A549 (cell line): ENCODE data around the gene CNTN2. TPM values are rescaled to one million over a fixed set of nuclear protein-coding genes. Genes with fewer than 3 reads are reported as not detected.

ENCODE experiments used
- ATAC-seq, 2 experiments: fragments of 200-7000 bp in 1 of 2; fragments of >200 bp in 1 of 2; cut with Nextera tagmentation in 1 of 2; cut with Tn5 transposase in 1 of 2; 3 replicates each; pipeline versions ENCODE4 v1.8.0 to v1.9.1; 2018 to 2020; ENCODE audit warnings: mild to moderate bottlenecking in 1 of 2, moderate library complexity in 1 of 2
- CTCF ChIA-PET: fragments of 300-600 bp; sonication (Branson Sonifier 250); formaldehyde crosslinking; extraction: SDS; loops from one replicate; lab custom pipeline; 2021; ENCODE audit warnings: antibody characterized with exemption, inconsistent platforms; lab: Yijun Ruan, JAX
- POLR2A ChIA-PET: fragments of 350-600 bp; formaldehyde crosslinking; extraction: SDS; loops from one replicate; lab custom pipeline; 2021; ENCODE audit warnings: antibody characterized with exemption, inconsistent platforms; lab: Yijun Ruan, JAX
- DNase-seq, 2 experiments: peaks; one replicate each; pipeline versions ENCODE4 v3.0.0 to v3.0.0-alpha.2; 2011 to 2016; ENCODE audit warnings: low read depth in 1 of 2, low spot score in 1 of 2
- FAIRE-seq: peaks from 2 replicates; lab custom pipeline; 2011; peaks lifted over from hg19 to GRCh38; lab: Jason Lieb, UNC
- H3K27ac ChIP-seq, 2 experiments: fragments of >200 bp; sonication (Bioruptor Twin); formaldehyde crosslinking; 3 replicates each; pipeline ENCODE4 v1.5.1; 2016 to 2017
- H3K4me1 ChIP-seq: fragments of >200 bp; sonication (Bioruptor Twin); formaldehyde crosslinking; 3 replicates; pipeline ENCODE4 v1.6.1; 2016
- H3K4me2 ChIP-seq: fragments of >200 bp; sonication (Bioruptor Twin); formaldehyde crosslinking; 3 replicates; pipeline ENCODE4 v1.6.1; 2016
- H3K4me3 ChIP-seq: fragments of >200 bp; sonication (Bioruptor Twin); formaldehyde crosslinking; 3 replicates; pipeline ENCODE4 v1.5.1; 2016
- H3K9me3 ChIP-seq: fragments of >200 bp; sonication (Bioruptor Twin); formaldehyde crosslinking; 3 replicates; pipeline ENCODE4 v1.6.1; 2016
- ATOH8 ChIP-seq: fragments of 250-450 bp; sonication (Bioruptor Pico); IDR thresholded peaks from 2 replicates; pipeline ENCODE4 v1.5.0; 2020; ENCODE audit warnings: low read depth, mild to moderate bottlenecking, moderate library complexity
- CBX2 ChIP-seq: fragments of 200-600 bp; sonication (generic); IDR thresholded peaks from 2 replicates; pipeline ENCODE4 v1.6.1; 2016; ENCODE audit warnings: low read depth, mild to moderate bottlenecking, borderline replicate concordance
- CHD4 ChIP-seq: fragments of 200-600 bp; sonication (generic); IDR thresholded peaks from 2 replicates; pipeline ENCODE4 v1.6.1; 2016; ENCODE audit warnings: antibody characterized with exemption, mild to moderate bottlenecking, borderline replicate concordance
- EHF ChIP-seq: fragments of 250-450 bp; sonication (Bioruptor Pico); IDR thresholded peaks from 2 replicates; pipeline ENCODE4 v1.5.0; 2020; ENCODE audit warnings: mild to moderate bottlenecking
- EHMT2 ChIP-seq: fragments of 200-600 bp; sonication (generic); IDR thresholded peaks from 2 replicates; pipeline ENCODE4 v1.6.1; 2016; ENCODE audit warnings: antibody characterized with exemption, low read depth, mild to moderate bottlenecking, moderate library complexity
- ESRRA ChIP-seq: fragments of 150-350 bp; IDR thresholded peaks from 2 replicates; pipeline ENCODE4 v1.6.1; 2014; ENCODE audit warnings: mild to moderate bottlenecking, low read length, borderline replicate concordance
- FOSB ChIP-seq: fragments of 250-450 bp; sonication (Bioruptor Pico); IDR thresholded peaks from 2 replicates; pipeline ENCODE4 v1.5.0; 2020; ENCODE audit warnings: mild to moderate bottlenecking, moderate library complexity
- FOXS1 ChIP-seq: fragments of 250-450 bp; sonication (Bioruptor Pico); IDR thresholded peaks from 2 replicates; pipeline ENCODE4 v1.5.0; 2020; ENCODE audit warnings: mild to moderate bottlenecking, moderate library complexity
- HDAC2 ChIP-seq: fragments of 200-600 bp; sonication (generic); IDR thresholded peaks from 2 replicates; pipeline ENCODE4 v1.6.1; 2016
- HOXB5 ChIP-seq: fragments of 250-450 bp; sonication (Bioruptor Pico); IDR thresholded peaks from 2 replicates; pipeline ENCODE4 v1.5.0; 2020; ENCODE audit warnings: mild to moderate bottlenecking, moderate library complexity
- KDM5A ChIP-seq: fragments of 200-600 bp; sonication (generic); IDR thresholded peaks from 2 replicates; pipeline ENCODE4 v1.6.1; 2016; ENCODE audit warnings: antibody characterized with exemption, mild to moderate bottlenecking
- NFE2L2 ChIP-seq: fragments of 150-350 bp; conservative IDR thresholded peaks from 2 replicates; pipeline ENCODE4 v1.6.1; 2014; ENCODE audit warnings: low read length
- NPAS2 ChIP-seq: fragments of 250-450 bp; sonication (Bioruptor Pico); IDR thresholded peaks from 2 replicates; pipeline ENCODE4 v1.8.0; 2022; ENCODE audit warnings: mild to moderate bottlenecking, moderate library complexity, borderline replicate concordance
- NR3C1 ChIP-seq: fragments of >200 bp; sonication (Bioruptor Twin); formaldehyde crosslinking; IDR thresholded peaks from 3 replicates; pipeline ENCODE4 v1.6.1; 2017
- PHF8 ChIP-seq: fragments of 200-600 bp; sonication (generic); IDR thresholded peaks from 2 replicates; pipeline ENCODE4 v1.6.1; 2016; ENCODE audit warnings: low read depth, mild to moderate bottlenecking, antibody characterized with exemption, moderate library complexity, borderline replicate concordance
- RAD21 ChIP-seq, 2 experiments: fragments of >200 bp in 1 of 2; sonication (Bioruptor Twin) in 1 of 2; formaldehyde crosslinking in 1 of 2; IDR thresholded peaks in 1 of 2; conservative IDR thresholded peaks in 1 of 2; 2 replicates in 1 of 2; 3 replicates in 1 of 2; pipeline ENCODE4 v1.6.1; 2012 to 2018; ENCODE audit warnings: inconsistent platforms in 1 of 2
- RARB ChIP-seq: fragments of 250-450 bp; sonication (Bioruptor Pico); IDR thresholded peaks from 2 replicates; pipeline ENCODE4 v1.8.0; 2021; ENCODE audit warnings: mild to moderate bottlenecking, moderate library complexity
- RFX5 ChIP-seq: fragments of 450-650 bp; IDR thresholded peaks from 2 replicates; pipeline ENCODE4 v1.7.1; 2014; ENCODE audit warnings: antibody characterized with exemption, mild to moderate bottlenecking, moderate library complexity
- TFCP2L1 ChIP-seq: fragments of 250-450 bp; sonication (Bioruptor Pico); IDR thresholded peaks from 2 replicates; pipeline ENCODE4 v1.5.0; 2021; ENCODE audit warnings: mild to moderate bottlenecking
- USF2 ChIP-seq: fragments of 450-650 bp; IDR thresholded peaks from 2 replicates; pipeline ENCODE4 v1.6.1; 2014; ENCODE audit warnings: antibody characterized with exemption
- ZC3H11A ChIP-seq: fragments of 450-650 bp; IDR thresholded peaks from 2 replicates; pipeline ENCODE4 v1.6.1; 2014; ENCODE audit warnings: antibody characterized with exemption, mild to moderate bottlenecking
- ZSCAN20 ChIP-seq: fragments of 250-450 bp; sonication (Bioruptor Pico); IDR thresholded peaks from 2 replicates; pipeline ENCODE4 v1.8.0; 2022; ENCODE audit warnings: mild to moderate bottlenecking, moderate library complexity
- WGBS: methylation state at CpG from one replicate; pipeline ENCODE4 v1.1.6; 2017; ENCODE audit errors: missing lambda C conversion rate; 5-methylcytosine and 5-hydroxymethylcytosine counted together
- polyA plus RNA-seq, 4 experiments: library from polyadenylated mRNA; depleted of rRNA in 3 of 4; stranded (reverse); fragments of >200 nt; fragmentation: RNase III in 1 of 4; extraction: RNeasy Plus Mini Kit Qiagen cat#74134 plus additional on column Dnase treatment in 1 of 4; gene quantifications; 2 replicates in 3 of 4; 3 replicates in 1 of 4; pipeline ENCODE4 v1.2.3, GENCODE V29; 2011 to 2017

Gene CNTN2
- polyA plus RNA-seq, 2 of the 4 experiments (the other 2 are of a cell fraction), result not detected

GRCh38 chr1:205072881-205073280 lies 29.9 kb downstream of the CNTN2 start:
- ATAC-seq (no peak), FAIRE-seq (no peak), DNase-seq (no peak)
- H3K4me1 ChIP-seq, result no peaks in the 10 kb centered on the region
- TF ChIP-seq HOXB5 (CRISPR knock-in tag) (no peak), CHD4 (no peak), EHF (CRISPR knock-in tag) (no peak), CBX2 (no peak), NPAS2 (CRISPR knock-in tag) (no peak), ZSCAN20 (CRISPR knock-in tag) (no peak), FOSB (no peak), TFCP2L1 (no peak)
- H3K9me3 ChIP-seq, result no peaks in the 10 kb centered on the region
- no peak overlapping the region for H3K4me3 ChIP-seq
- ChIA-PET POLR2A (no interaction called here), CTCF (interaction anchor here (1.2 to 15.7 kb wide), 4 partner anchors 12 to 183 kb away, joined by 3 to 134 read pairs (median 16); no protein-coding TSS in a partner anchor)
- H3K4me2 ChIP-seq, result no peak overlapping the region
- WGBS, result 45% methylated on average over 8 of the region's 8 CpGs
- H3K27ac ChIP-seq, result no peak overlapping the region

GRCh38 chr1:205073511-205073910 lies 30.5 kb downstream of the CNTN2 start:
- TF ChIP-seq EHMT2 (no peak), RAD21 (conservative IDR thresholded peaks at IDR 0.05 in 1 of 2, IDR thresholded peaks at IDR 0.05 in 1 of 2) (no peak), CBX2 (no peak), KDM5A (no peak), HDAC2 (no peak), NR3C1 (no peak)
- Histone ChIP-seq H3K27ac (no peak overlapping the region), H3K4me2 (no peak overlapping the region), H3K4me3 (no peak overlapping the region), H3K9me3 (no peaks in the 10 kb centered on the region), H3K4me1 (no peaks in the 10 kb centered on the region)
- no peak for FAIRE-seq
- ChIA-PET POLR2A (interaction anchor here (0.6 kb wide), 1 partner anchor 14 kb away, joined by 4 read pairs; no protein-coding TSS in a partner anchor), CTCF (interaction anchor here (0.6 to 15.7 kb wide), 10 partner anchors 12 to 412 kb away, joined by 3 to 134 read pairs (median 4); no protein-coding TSS in a partner anchor)
- no peak for ATAC-seq
- DNase-seq, result no peak
- WGBS, result 82% methylated on average over 12 of the region's 12 CpGs

GRCh38 chr1:205074084-205074483 lies 31.1 kb downstream of the CNTN2 start:
- ChIA-PET CTCF (interaction anchor here (0.7 to 15.7 kb wide), 7 partner anchors 13 to 411 kb away, joined by 3 to 134 read pairs (median 4); no protein-coding TSS in a partner anchor), POLR2A (interaction anchor here (0.6 kb wide), 1 partner anchor 14 kb away, joined by 4 read pairs; no protein-coding TSS in a partner anchor)
- FAIRE-seq (no peak), ATAC-seq (no peak), DNase-seq (no peak)
- 83% methylated on average over 11 of the region's 11 CpGs for WGBS
- Histone ChIP-seq H3K4me2 (no peak overlapping the region), H3K9me3 (no peaks in the 10 kb centered on the region), H3K4me1 (no peaks in the 10 kb centered on the region), H3K4me3 (no peak overlapping the region), H3K27ac (no peak overlapping the region)
- TF ChIP-seq FOXS1 (CRISPR knock-in tag), result no peak
- no peak for TF ChIP-seq ZC3H11A
- no peak for TF ChIP-seq ESRRA
- TF ChIP-seq NFE2L2, result no peak
- no peak for TF ChIP-seq PHF8
- TF ChIP-seq RAD21 (conservative IDR thresholded peaks at IDR 0.05 in 1 of 2, IDR thresholded peaks at IDR 0.05 in 1 of 2), result no peak
- TF ChIP-seq USF2, result no peak
- TF ChIP-seq RFX5, result no peak
- TF ChIP-seq EHMT2, result no peak
- TF ChIP-seq RARB (CRISPR knock-in tag), result no peak
- no peak for TF ChIP-seq ATOH8 (CRISPR knock-in tag)
- no peak for TF ChIP-seq TFCP2L1
- no peak for TF ChIP-seq EHF (CRISPR knock-in tag)
- TF ChIP-seq, all 56 proteins: peak for 0
